GM03348 (cell line): Measurements from ENCODE around the gene BIRC2.

Source experiments
- DNase-seq: peaks from one replicate; pipeline ENCODE4 v3.0.0; 2012; ENCODE audit warnings: low spot score

Gene BIRC2

GRCh38 chr11:102402548-102402947 lies 55.5 kb downstream of the BIRC2 start:
- DNase-seq = no peak

GRCh38 chr11:102405501-102405900 lies 58.5 kb downstream of the BIRC2 start:
- DNase-seq = no peak

- no peak for DNase-seq
Measured at GRCh38 chr11:102406099-102406498, 59.1 kb downstream of the BIRC2 start.

- no peak for DNase-seq
Measured at GRCh38 chr11:102407901-102408300, 60.9 kb downstream of the BIRC2 start.

- DNase-seq = no peak
Measured at GRCh38 chr11:102408339-102408738, 61.3 kb downstream of the BIRC2 start.

GRCh38 chr11:102410382-102410784 lies 63.4 kb downstream of the BIRC2 start:
- peak; percentile 27 for DNase-seq

- DNase-seq = no peak
Measured at GRCh38 chr11:102411142-102411541, 64.1 kb downstream of the BIRC2 start.

- no peak for DNase-seq
Measured at GRCh38 chr11:102413497-102413896, 66.5 kb downstream of the BIRC2 start.

- DNase-seq = no peak
Measured at GRCh38 chr11:102414559-102414958, 67.5 kb downstream of the BIRC2 start.

- DNase-seq = no peak
Measured at GRCh38 chr11:102415304-102415916, 68.4 kb downstream of the BIRC2 start.

GRCh38 chr11:102416976-102417375 lies 70.0 kb downstream of the BIRC2 start:
- DNase-seq = no peak

GRCh38 chr11:102419181-102419580 lies 72.2 kb downstream of the BIRC2 start:
- no peak for DNase-seq

GRCh38 chr11:102420547-102420946 lies 73.5 kb downstream of the BIRC2 start:
- no peak for DNase-seq

- no peak for DNase-seq
Measured at GRCh38 chr11:102421261-102421660, 74.2 kb downstream of the BIRC2 start.

GRCh38 chr11:102422817-102423712 lies 76.1 kb downstream of the BIRC2 start:
- DNase-seq = no peak

- DNase-seq = no peak
Measured at GRCh38 chr11:102423936-102424335, 76.9 kb downstream of the BIRC2 start.

GRCh38 chr11:102426000-102426399 lies 79.0 kb downstream of the BIRC2 start:
- no peak for DNase-seq

GRCh38 chr11:102426570-102426969 lies 79.6 kb downstream of the BIRC2 start:
- no peak for DNase-seq

GRCh38 chr11:102427068-102427467 lies 80.1 kb downstream of the BIRC2 start:
- no peak for DNase-seq
